Neuronal stem cell (in vitro differentiated cells): ENCODE measurements around the gene STXBP6.

Experiments
- DNase-seq: peaks from one replicate; pipeline ENCODE4 v3.0.0-alpha.2; 2013; ENCODE audit warnings: low spot score
- H2AFZ ChIP-seq: one replicate; pipeline ENCODE4 v1.6.1; 2013; ENCODE audit warnings: mild to moderate bottlenecking, low read length, inconsistent platforms
- H2AK5ac ChIP-seq: 2 replicates; pipeline ENCODE4 v1.6.1; 2013; ENCODE audit warnings: low read depth, mild to moderate bottlenecking, inconsistent platforms, low read length, moderate library complexity, mixed read lengths
- H2BK120ac ChIP-seq: 2 replicates; pipeline ENCODE4 v1.6.1; 2013; ENCODE audit warnings: low read depth, mild to moderate bottlenecking, inconsistent platforms, low read length, moderate library complexity, mixed read lengths
- H2BK12ac ChIP-seq: one replicate; pipeline ENCODE4 v1.6.1; 2013; ENCODE audit warnings: low read length, inconsistent platforms
- H2BK15ac ChIP-seq: 2 replicates; pipeline ENCODE4 v1.6.1; 2013; ENCODE audit warnings: mild to moderate bottlenecking, low read length, inconsistent platforms, mixed read lengths
- H2BK5ac ChIP-seq: one replicate; pipeline ENCODE4 v1.6.1; 2013; ENCODE audit warnings: inconsistent platforms, mild to moderate bottlenecking, low read length, moderate library complexity
- H3K14ac ChIP-seq: one replicate; pipeline ENCODE4 v1.6.1; 2013; ENCODE audit warnings: low read length, inconsistent platforms
- H3K18ac ChIP-seq: 2 replicates; pipeline ENCODE4 v1.6.1; 2013; ENCODE audit warnings: low read length, inconsistent platforms
- H3K23ac ChIP-seq: 2 replicates; pipeline ENCODE4 v1.6.1; 2013; ENCODE audit warnings: low read depth, mild to moderate bottlenecking, mixed read lengths, low read length, inconsistent platforms; ENCODE audit not compliant: poor library complexity
- H3K27ac ChIP-seq: replicated peaks from 3 replicates; pipeline ENCODE4 v1.5.1; 2013; ENCODE audit warnings: low read length, inconsistent platforms
- H3K27me3 ChIP-seq, 3 experiments: 2 replicates each; pipeline ENCODE4 v1.6.1; 2013; ENCODE audit warnings: low read length in 3 of 3, mild to moderate bottlenecking in 2 of 3, inconsistent platforms in 1 of 3, low read depth in 1 of 3, mixed read lengths in 1 of 3, moderate library complexity in 1 of 3; ENCODE audit not compliant: control insufficient read depth in 3 of 3, insufficient read depth in 3 of 3
- H3K36me3 ChIP-seq, 2 donors: replicated peaks in 1 of 2; 2 replicates each; pipeline ENCODE4 v1.6.1; 2013; ENCODE audit warnings: low read length in 2 of 2; ENCODE audit not compliant: control insufficient read depth in 2 of 2, insufficient read depth in 2 of 2
- H3K4ac ChIP-seq: 2 replicates; pipeline ENCODE4 v1.6.1; 2013; ENCODE audit warnings: inconsistent platforms, mild to moderate bottlenecking, low read length, moderate library complexity
- H3K4me1 ChIP-seq, 2 donors: 1 replicate in 1 of 2; 2 replicates in 1 of 2; pipeline ENCODE4 v1.6.1; 2013; ENCODE audit warnings: low read length in 2 of 2, low read depth in 1 of 2; ENCODE audit not compliant: control insufficient read depth in 2 of 2, insufficient read depth in 1 of 2
- H3K4me2 ChIP-seq: one replicate; pipeline ENCODE4 v1.6.1; 2013; ENCODE audit warnings: mild to moderate bottlenecking, low read length, inconsistent platforms; ENCODE audit not compliant: insufficient read depth, poor library complexity, severe bottlenecking
- H3K4me3 ChIP-seq, 2 donors: 2 replicates each; pipeline ENCODE4 v1.5.1; 2013; ENCODE audit warnings: low read length in 2 of 2, mild to moderate bottlenecking in 2 of 2, inconsistent platforms in 1 of 2, moderate library complexity in 1 of 2
- H3K79me1 ChIP-seq: one replicate; pipeline ENCODE4 v1.6.1; 2013; ENCODE audit warnings: low read depth, mild to moderate bottlenecking, inconsistent platforms, low read length, moderate library complexity
- H3K9ac ChIP-seq: one replicate; pipeline ENCODE4 v1.6.1; 2013; ENCODE audit warnings: mild to moderate bottlenecking, low read depth, low read length, inconsistent platforms; ENCODE audit not compliant: poor library complexity
- H3K9me3 ChIP-seq, 2 donors: replicated peaks in 1 of 2; 2 replicates each; pipeline versions ENCODE3 to v1.6.1; 2013; ENCODE audit warnings: low read length in 2 of 2, mild to moderate bottlenecking in 2 of 2, inconsistent platforms in 1 of 2, low read depth in 1 of 2, mixed read lengths in 1 of 2, moderate library complexity in 1 of 2; ENCODE audit not compliant: control insufficient read depth in 2 of 2, insufficient read depth in 1 of 2
- H4K8ac ChIP-seq: one replicate; pipeline ENCODE4 v1.6.1; 2013; ENCODE audit warnings: low read depth, mild to moderate bottlenecking, inconsistent platforms, low read length, moderate library complexity
- H4K91ac ChIP-seq: one replicate; pipeline ENCODE4 v1.6.1; 2013; ENCODE audit warnings: low read length, low read depth, mild to moderate bottlenecking, inconsistent platforms; ENCODE audit not compliant: poor library complexity
- WGBS, 2 donors: extraction: QIAGEN DNeasy Blood & Tissue Kit; methylation state at CpG; one replicate each; pipeline ENCODE4 v1.1.7; 2013; ENCODE audit warnings: missing lambda C conversion rate in 2 of 2, mixed read lengths in 1 of 2; ENCODE audit not compliant: insufficient read length in 2 of 2, insufficient replicate concordance in 1 of 2; ENCODE audit errors: extremely low coverage in 2 of 2; 5-methylcytosine and 5-hydroxymethylcytosine counted together

The STXBP6 gene

GRCh38 chr14:24761141-24761540 is 288.8 kb downstream of the STXBP6 start:
- Histone ChIP-seq H2AK5ac (no peak overlapping the region), H3K4me1 (no peaks in the 10 kb centered on the region), H3K14ac (no peak overlapping the region), H2BK5ac (no peak overlapping the region), H3K9me3 (peaks cover 0 to 3% of the 10 kb centered on the region in 2 donors), H2AFZ (no peak overlapping the region), H3K23ac (no peak overlapping the region), H3K18ac (no peak overlapping the region), H4K8ac (no peak overlapping the region), H3K4me3 (no peak overlapping the region), H3K79me1 (no peaks in the 10 kb centered on the region), H3K4me2 (no peak overlapping the region), H2BK120ac (no peak overlapping the region), H3K4ac (no peak overlapping the region), H2BK12ac (no peak overlapping the region), H3K9ac (no peak overlapping the region), H3K36me3 (peaks cover 0 to 1% of the 10 kb centered on the region in 2 donors), H4K91ac (no peak overlapping the region), H2BK15ac (no peak overlapping the region), H3K27me3 (no peaks in the 10 kb centered on the region), H3K27ac (no peak overlapping the region)
- no CpG with 5 or more reads among the region's 2 CpGs for WGBS, 2 donors
- no peak for DNase-seq
